ENCODE measurements around the gene TXNDC2. TPM values are rescaled to one million over a fixed set of nuclear protein-coding genes. Genes with fewer than 3 reads are reported as not detected.
A peak's percentile ranks its signal among the peaks of the same experiment; 100 is the strongest.
"Not testable (repeated sequence)": the region's sequence is repeated elsewhere in the genome, so short reads cannot be mapped to it uniquely, and the experiment has no call there.

Gene TXNDC2
- total RNA-seq, 2 donors from 2014 or later: not detected

DNA sequence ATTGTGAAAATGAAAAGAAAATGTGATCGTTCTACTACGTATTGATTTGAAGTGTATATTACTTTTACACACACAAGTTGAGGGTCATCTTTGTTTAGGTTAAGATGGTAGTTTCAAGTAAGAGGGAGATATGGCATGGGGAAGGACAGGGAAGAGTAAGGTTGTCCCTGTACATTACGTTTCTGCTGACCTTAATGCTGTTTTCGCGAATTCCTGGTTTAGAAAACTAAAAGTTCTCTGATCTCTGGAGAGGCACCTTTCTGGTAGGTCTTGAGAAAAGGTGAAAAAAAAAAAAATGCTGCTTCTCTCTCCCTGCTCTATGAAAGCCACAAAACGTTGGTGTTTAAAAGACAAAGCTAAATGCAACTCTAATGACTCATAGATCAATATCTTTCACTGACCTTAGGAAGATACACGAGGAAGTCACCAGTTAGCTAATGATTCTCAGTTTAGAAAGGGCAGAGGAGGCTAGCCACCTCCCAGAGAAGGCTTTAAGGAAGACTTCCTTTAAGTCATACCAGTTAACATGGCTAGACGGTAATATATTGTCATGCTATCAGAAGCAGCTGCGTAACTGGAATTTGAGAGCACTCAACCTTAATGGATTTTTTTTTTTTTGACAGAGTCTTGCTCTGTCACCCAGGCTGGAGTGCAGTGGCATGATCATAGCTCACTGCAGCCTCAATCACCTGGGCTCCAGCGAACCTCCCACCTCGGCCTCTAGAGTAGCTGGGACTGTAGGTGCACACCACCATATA is 13.2 kb downstream of the TXNDC2 start:
- Mint-ChIP-seq H3K36me3 (ENCODE audit: insufficient read depth in 2 of 2) (no peaks in the 10 kb centered on the region), H3K4me1 (ENCODE audit: low read depth) (peaks cover 32% of the 10 kb centered on the region), H3K9me3 (no peaks in the 10 kb centered on the region), H3K27ac (no peak overlapping the region), H3K27me3 (ENCODE audit: low read depth) (no peaks in the 10 kb centered on the region), H3K4me3 (peak overlapping the region in 1 of 2 donors; percentile 47)
- DNase-seq: no peak
- ATAC-seq (replicated peaks in 1 of 2): peak; percentile 52 to 62

DNA sequence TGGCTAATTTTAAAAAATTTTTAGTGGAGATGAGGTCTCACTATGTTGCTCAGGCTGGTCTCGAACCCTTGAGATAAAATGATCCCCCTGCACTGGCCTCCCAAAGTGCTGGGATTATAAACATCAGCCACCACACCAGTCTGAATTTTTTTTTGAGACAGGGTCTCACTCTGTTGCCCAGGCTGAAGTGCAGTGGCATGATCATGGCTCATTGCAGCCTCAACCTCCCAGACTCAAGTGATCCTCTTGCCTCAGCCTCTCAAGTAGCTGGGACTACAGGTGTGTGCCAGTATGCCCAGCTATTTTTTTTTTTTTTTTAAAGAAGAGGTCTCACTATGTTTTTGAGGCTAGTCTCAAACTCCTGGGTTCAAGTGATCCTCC is 13.8 kb downstream of the TXNDC2 start:
- peaks cover 27% of the 10 kb centered on the region for H3K4me1 Mint-ChIP-seq (ENCODE audit: low read depth)
- H3K27me3 Mint-ChIP-seq (ENCODE audit: low read depth); ATAC-seq (replicated peaks in 1 of 2); DNase-seq; H3K9me3 Mint-ChIP-seq; H3K4me3 Mint-ChIP-seq; H3K36me3 Mint-ChIP-seq (ENCODE audit: insufficient read depth in 2 of 2); H3K27ac Mint-ChIP-seq: not testable (repeated sequence)

- no peak overlapping the region for H3K27ac Mint-ChIP-seq
- DNase-seq (peak in 1 of 2 donors; percentile 2), ATAC-seq (replicated peaks in 1 of 2) (peak in 1 of 2 donors; percentile 44)
- peaks cover 3% of the 10 kb centered on the region for H3K27me3 Mint-ChIP-seq (ENCODE audit: low read depth)
- peaks cover 23% of the 10 kb centered on the region for H3K4me1 Mint-ChIP-seq (ENCODE audit: low read depth)
- H3K9me3 Mint-ChIP-seq: no peaks in the 10 kb centered on the region
- H3K36me3 Mint-ChIP-seq (ENCODE audit: insufficient read depth in 2 of 2): no peaks in the 10 kb centered on the region
- no peak overlapping the region for H3K4me3 Mint-ChIP-seq
These were observed 14.9 kb downstream of the TXNDC2 start for GRCh38 chr18:9900699-9901098.

DNA sequence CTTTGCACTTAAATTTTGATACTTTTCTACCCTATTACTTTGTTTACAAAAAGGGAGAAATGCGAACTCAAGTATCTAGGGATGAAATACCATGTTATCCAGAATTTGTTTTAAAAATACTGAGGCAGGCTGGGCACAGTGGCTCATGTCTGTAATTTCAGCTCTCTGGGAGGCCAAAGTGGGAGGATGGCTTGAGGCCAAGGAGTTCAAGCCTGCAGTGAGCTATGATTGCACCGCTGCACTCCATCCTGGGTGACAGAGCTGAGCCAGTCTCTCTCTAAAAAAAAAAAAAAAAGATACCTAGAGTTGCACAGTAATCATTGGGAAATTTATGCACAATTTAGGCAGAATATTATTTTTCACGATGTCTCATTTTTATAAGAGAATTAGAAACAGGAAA is 15.6 kb downstream of the TXNDC2 start:
- H3K27ac Mint-ChIP-seq: no peak overlapping the region
- peaks cover 8% of the 10 kb centered on the region for H3K27me3 Mint-ChIP-seq (ENCODE audit: low read depth)
- ATAC-seq (replicated peaks in 1 of 2) (no peak), DNase-seq (no peak)
- H3K4me3 Mint-ChIP-seq: no peak overlapping the region
- no peaks in the 10 kb centered on the region for H3K36me3 Mint-ChIP-seq (ENCODE audit: insufficient read depth in 2 of 2)
- H3K4me1 Mint-ChIP-seq (ENCODE audit: low read depth): peaks cover 23% of the 10 kb centered on the region
- no peaks in the 10 kb centered on the region for H3K9me3 Mint-ChIP-seq

- H3K4me3 Mint-ChIP-seq; H3K27ac Mint-ChIP-seq; H3K36me3 Mint-ChIP-seq (ENCODE audit: insufficient read depth in 2 of 2); DNase-seq; ATAC-seq (replicated peaks in 1 of 2); H3K9me3 Mint-ChIP-seq: not testable (repeated sequence)
- H3K27me3 Mint-ChIP-seq (ENCODE audit: low read depth): peaks cover 16% of the 10 kb centered on the region
- peaks cover 23% of the 10 kb centered on the region for H3K4me1 Mint-ChIP-seq (ENCODE audit: low read depth)
These were observed 16.5 kb downstream of the TXNDC2 start for GRCh38 chr18:9902264-9902663.

DNA sequence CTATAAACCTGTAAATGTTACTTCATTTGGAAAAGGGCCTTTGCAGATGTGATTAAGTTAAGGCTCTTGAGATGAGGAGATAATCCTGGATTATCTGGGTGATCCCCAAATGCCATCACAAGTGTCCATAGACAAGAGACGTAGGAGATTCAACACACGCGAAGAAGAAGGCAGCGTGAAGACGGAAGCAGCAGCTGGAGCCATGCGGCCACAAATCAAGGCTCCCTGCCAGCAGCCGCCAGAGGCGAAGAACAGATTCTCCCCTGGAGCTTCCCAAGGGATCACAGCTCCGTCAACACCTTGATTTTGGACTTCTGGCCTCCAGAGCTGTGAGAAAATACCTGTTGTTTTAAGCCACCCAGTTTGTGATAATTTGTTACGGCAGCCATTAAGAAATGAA is 17.1 kb downstream of the TXNDC2 start:
- DNase-seq (no peak), ATAC-seq (replicated peaks in 1 of 2) (no peak)
- Mint-ChIP-seq H3K4me3 (no peak overlapping the region), H3K9me3 (no peaks in the 10 kb centered on the region), H3K27ac (no peak overlapping the region), H3K4me1 (ENCODE audit: low read depth) (peaks cover 21% of the 10 kb centered on the region), H3K36me3 (ENCODE audit: insufficient read depth in 2 of 2) (no peaks in the 10 kb centered on the region), H3K27me3 (ENCODE audit: low read depth) (peaks cover 17% of the 10 kb centered on the region)

GRCh38 chr18:9905401-9905922 is 19.7 kb downstream of the TXNDC2 start:
- no peak for ATAC-seq (replicated peaks in 1 of 2)
- Mint-ChIP-seq H3K36me3 (ENCODE audit: insufficient read depth in 2 of 2) (no peaks in the 10 kb centered on the region), H3K9me3 (no peaks in the 10 kb centered on the region), H3K4me3 (no peak overlapping the region), H3K27me3 (ENCODE audit: low read depth) (peaks cover 28% of the 10 kb centered on the region), H3K27ac (no peak overlapping the region), H3K4me1 (ENCODE audit: low read depth) (peaks cover 4% of the 10 kb centered on the region)
- no peak for DNase-seq

- no peak for ATAC-seq (replicated peaks in 1 of 2)
- Mint-ChIP-seq H3K4me1 (ENCODE audit: low read depth) (no peaks in the 10 kb centered on the region), H3K27me3 (ENCODE audit: low read depth) (peaks cover 28% of the 10 kb centered on the region), H3K4me3 (no peak overlapping the region), H3K36me3 (ENCODE audit: insufficient read depth in 2 of 2) (no peaks in the 10 kb centered on the region), H3K9me3 (no peaks in the 10 kb centered on the region), H3K27ac (no peak overlapping the region)
- no peak for DNase-seq
These were observed 20.7 kb downstream of the TXNDC2 start for GRCh38 chr18:9906481-9906880.

- Mint-ChIP-seq H3K4me3 (no peak overlapping the region), H3K36me3 (ENCODE audit: insufficient read depth in 2 of 2) (peaks cover 0 to 4% of the 10 kb centered on the region in 2 donors), H3K9me3 (no peaks in the 10 kb centered on the region), H3K27me3 (ENCODE audit: low read depth) (peaks cover 28% of the 10 kb centered on the region), H3K4me1 (ENCODE audit: low read depth) (peaks cover 2% of the 10 kb centered on the region), H3K27ac (no peak overlapping the region)
- DNase-seq (no peak), ATAC-seq (replicated peaks in 1 of 2) (no peak)
These were observed 22.1 kb downstream of the TXNDC2 start for GRCh38 chr18:9907867-9908266.

- no peak overlapping the region for H3K4me3 Mint-ChIP-seq
- H3K4me1 Mint-ChIP-seq (ENCODE audit: low read depth): peaks cover 9% of the 10 kb centered on the region
- ATAC-seq (replicated peaks in 1 of 2) (no peak), DNase-seq (no peak)
- peaks cover 28% of the 10 kb centered on the region for H3K27me3 Mint-ChIP-seq (ENCODE audit: low read depth)
- H3K36me3 Mint-ChIP-seq (ENCODE audit: insufficient read depth in 2 of 2): peaks cover 1 to 4% of the 10 kb centered on the region in 2 donors
- H3K27ac Mint-ChIP-seq: no peak overlapping the region
- H3K9me3 Mint-ChIP-seq: no peaks in the 10 kb centered on the region
These were observed 24.3 kb downstream of the TXNDC2 start for GRCh38 chr18:9910071-9910470.

- Mint-ChIP-seq H3K27me3 (ENCODE audit: low read depth) (peaks cover 25% of the 10 kb centered on the region), H3K4me1 (ENCODE audit: low read depth) (peaks cover 15% of the 10 kb centered on the region), H3K4me3 (no peak overlapping the region), H3K36me3 (ENCODE audit: insufficient read depth in 2 of 2) (peaks cover 4% of the 10 kb centered on the region in 2 donors), H3K9me3 (no peaks in the 10 kb centered on the region), H3K27ac (no peak overlapping the region)
- ATAC-seq (replicated peaks in 1 of 2): no peak
- no peak for DNase-seq
These were observed 24.9 kb downstream of the TXNDC2 start for GRCh38 chr18:9910661-9911060.

DNA sequence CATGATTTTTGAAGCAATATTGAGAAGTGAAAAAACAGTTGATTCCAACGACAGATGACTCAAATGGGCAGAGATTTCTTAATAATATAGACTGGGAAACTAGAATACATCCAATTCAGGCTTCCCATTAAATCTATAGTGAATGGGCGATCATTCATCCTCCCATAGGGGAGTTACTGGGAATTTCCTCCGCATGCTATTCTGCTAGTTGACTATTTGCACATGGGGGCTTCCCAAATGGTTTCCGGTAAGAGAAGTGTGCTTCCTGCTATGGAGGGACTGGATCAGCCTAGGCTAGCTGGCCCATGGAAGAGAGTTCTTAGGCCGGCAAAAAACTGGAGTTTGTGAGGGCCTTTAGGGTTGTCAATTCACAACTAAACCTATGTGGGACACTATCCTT is 25.5 kb downstream of the TXNDC2 start:
- H3K9me3 Mint-ChIP-seq: no peaks in the 10 kb centered on the region
- H3K4me3 Mint-ChIP-seq: no peak overlapping the region
- ATAC-seq (replicated peaks in 1 of 2) (no peak), DNase-seq (no peak)
- peaks cover 19% of the 10 kb centered on the region for H3K27me3 Mint-ChIP-seq (ENCODE audit: low read depth)
- peaks cover 20% of the 10 kb centered on the region for H3K4me1 Mint-ChIP-seq (ENCODE audit: low read depth)
- H3K36me3 Mint-ChIP-seq (ENCODE audit: insufficient read depth in 2 of 2): peaks cover 4% of the 10 kb centered on the region in 2 donors
- H3K27ac Mint-ChIP-seq: no peak overlapping the region

- H3K27ac Mint-ChIP-seq; ATAC-seq (replicated peaks in 1 of 2): not testable (repeated sequence)
These were observed 26.5 kb downstream of the TXNDC2 start for GRCh38 chr18:9912285-9912684.

GRCh38 chr18:9913151-9913525 is 27.4 kb downstream of the TXNDC2 start:
- peaks cover 10% of the 10 kb centered on the region for H3K27me3 Mint-ChIP-seq (ENCODE audit: low read depth)

More at GRCh38 chr18:9912285-9912684, 26.5 kb downstream of the TXNDC2 start:
- H3K4me3 Mint-ChIP-seq: peak overlapping the region in 1 of 2 donors; percentile 32
- H3K36me3 Mint-ChIP-seq (ENCODE audit: insufficient read depth in 2 of 2); H3K9me3 Mint-ChIP-seq; DNase-seq: not testable (repeated sequence)
- peaks cover 11% of the 10 kb centered on the region for H3K27me3 Mint-ChIP-seq (ENCODE audit: low read depth)
- H3K4me1 Mint-ChIP-seq (ENCODE audit: low read depth): peaks cover 26% of the 10 kb centered on the region

More at GRCh38 chr18:9913151-9913525, 27.4 kb downstream of the TXNDC2 start:
- no peak for DNase-seq
- Mint-ChIP-seq H3K36me3 (ENCODE audit: insufficient read depth in 2 of 2) (peaks cover 4% of the 10 kb centered on the region in 2 donors), H3K27ac (peak overlapping the region; percentile 83), H3K9me3 (no peaks in the 10 kb centered on the region), H3K4me3 (peak overlapping the region; percentile 88), H3K4me1 (ENCODE audit: low read depth) (peaks cover 26% of the 10 kb centered on the region)
- no peak for ATAC-seq (replicated peaks in 1 of 2)
